T-helper 2 cell treated with Interferon-gamma antibody and Interleukin-4, amounts not matched to agents 5 μg/mL and 100 μg/mL, for 36 hours (primary cell): ENCODE results near the gene PDE1A.

Experiments used
- DNase-seq: peaks from one replicate; pipeline ENCODE4 v3.0.0; 2021; ENCODE audit warnings: low spot score
- H3K27ac Mint-ChIP-seq: one replicate; pipeline ENCODE4 v1.8.0; 2021; ENCODE audit warnings: mild to moderate bottlenecking, mixed read lengths
- H3K27me3 Mint-ChIP-seq: one replicate; pipeline ENCODE4 v1.8.0; 2021; ENCODE audit warnings: low read depth, mixed read lengths
- H3K36me3 Mint-ChIP-seq: one replicate; pipeline ENCODE4 v1.8.0; 2021; ENCODE audit warnings: low read depth, mixed read lengths
- H3K4me1 Mint-ChIP-seq: one replicate; pipeline ENCODE4 v1.8.0; 2021; ENCODE audit warnings: low read depth, mixed read lengths
- H3K4me3 Mint-ChIP-seq: one replicate; pipeline ENCODE4 v1.8.0; 2022; ENCODE audit warnings: mild to moderate bottlenecking, moderate library complexity, mixed read lengths
- H3K9me3 Mint-ChIP-seq: one replicate; pipeline ENCODE4 v1.8.0; 2021; ENCODE audit warnings: mixed read lengths

The PDE1A gene

GRCh38 chr2:182426918-182427240 is at the start of gene PDE1A:
PDE1A (minus strand) TSS chr2:182427036.
- no peaks in the 10 kb centered on the region for H3K4me1 Mint-ChIP-seq
- H3K27ac Mint-ChIP-seq = no peak within 1 kb of the TSS
- H3K9me3 Mint-ChIP-seq = peaks cover 4% of the 10 kb centered on the region
- H3K4me3 Mint-ChIP-seq = no peak within 1 kb of the TSS
- H3K27me3 Mint-ChIP-seq = no peaks in the 10 kb centered on the region
- H3K36me3 Mint-ChIP-seq = no peaks in the 10 kb centered on the region
- no peak for DNase-seq

- Mint-ChIP-seq H3K36me3 (no peaks in the 10 kb centered on the region), H3K27me3 (no peaks in the 10 kb centered on the region), H3K4me3 (no peak overlapping the region), H3K9me3 (peaks cover 7% of the 10 kb centered on the region), H3K27ac (no peak overlapping the region), H3K4me1 (no peaks in the 10 kb centered on the region)
- no peak for DNase-seq
Measured at GRCh38 chr2:182473635-182474034, 46.8 kb upstream of the PDE1A start.

- Mint-ChIP-seq H3K4me1 (no peaks in the 10 kb centered on the region), H3K27ac (no peak overlapping the region), H3K4me3 (no peak overlapping the region), H3K9me3 (no peaks in the 10 kb centered on the region), H3K27me3 (no peaks in the 10 kb centered on the region), H3K36me3 (no peaks in the 10 kb centered on the region)
- no peak for DNase-seq
Measured at GRCh38 chr2:182463760-182464159, 36.9 kb upstream of the PDE1A start.

- Mint-ChIP-seq H3K9me3 (no peaks in the 10 kb centered on the region), H3K4me3 (no peak overlapping the region), H3K27ac (no peak overlapping the region), H3K4me1 (no peaks in the 10 kb centered on the region), H3K27me3 (no peaks in the 10 kb centered on the region), H3K36me3 (no peaks in the 10 kb centered on the region)
- no peak for DNase-seq
Measured at GRCh38 chr2:182456784-182457183, 29.9 kb upstream of the PDE1A start.

GRCh38 chr2:182452456-182452990 is 25.7 kb upstream of the PDE1A start:
- DNase-seq = no peak
- Mint-ChIP-seq H3K9me3 (no peaks in the 10 kb centered on the region), H3K27ac (no peak overlapping the region), H3K4me1 (no peaks in the 10 kb centered on the region), H3K27me3 (no peaks in the 10 kb centered on the region), H3K36me3 (no peaks in the 10 kb centered on the region), H3K4me3 (no peak overlapping the region)

GRCh38 chr2:182448371-182448770 is 21.5 kb upstream of the PDE1A start:
- no peak overlapping the region for H3K27ac Mint-ChIP-seq
- no peaks in the 10 kb centered on the region for H3K9me3 Mint-ChIP-seq
- H3K4me3 Mint-ChIP-seq = no peak overlapping the region
- H3K4me1 Mint-ChIP-seq = no peaks in the 10 kb centered on the region
- no peaks in the 10 kb centered on the region for H3K27me3 Mint-ChIP-seq
- DNase-seq = no peak
- H3K36me3 Mint-ChIP-seq = no peaks in the 10 kb centered on the region

GRCh38 chr2:182447863-182448262 is 21.0 kb upstream of the PDE1A start:
- Mint-ChIP-seq H3K9me3 (no peaks in the 10 kb centered on the region), H3K27me3 (no peaks in the 10 kb centered on the region), H3K27ac (no peak overlapping the region), H3K36me3 (no peaks in the 10 kb centered on the region), H3K4me3 (no peak overlapping the region), H3K4me1 (no peaks in the 10 kb centered on the region)
- DNase-seq = no peak

- Mint-ChIP-seq H3K27ac (no peak overlapping the region), H3K4me1 (no peaks in the 10 kb centered on the region), H3K4me3 (no peak overlapping the region), H3K9me3 (no peaks in the 10 kb centered on the region), H3K36me3 (no peaks in the 10 kb centered on the region), H3K27me3 (no peaks in the 10 kb centered on the region)
- no peak for DNase-seq
Measured at GRCh38 chr2:182447163-182447562, 20.3 kb upstream of the PDE1A start.

- no peak for DNase-seq
- H3K36me3 Mint-ChIP-seq = no peaks in the 10 kb centered on the region
- H3K4me1 Mint-ChIP-seq = no peaks in the 10 kb centered on the region
- no peaks in the 10 kb centered on the region for H3K27me3 Mint-ChIP-seq
- H3K27ac Mint-ChIP-seq = no peak overlapping the region
- no peak overlapping the region for H3K4me3 Mint-ChIP-seq
- H3K9me3 Mint-ChIP-seq = no peaks in the 10 kb centered on the region
Measured at GRCh38 chr2:182446087-182446486, 19.3 kb upstream of the PDE1A start.

- H3K27me3 Mint-ChIP-seq = no peaks in the 10 kb centered on the region
- no peaks in the 10 kb centered on the region for H3K9me3 Mint-ChIP-seq
- no peaks in the 10 kb centered on the region for H3K4me1 Mint-ChIP-seq
- H3K36me3 Mint-ChIP-seq = no peaks in the 10 kb centered on the region
- DNase-seq = no peak
- H3K4me3 Mint-ChIP-seq = no peak overlapping the region
- H3K27ac Mint-ChIP-seq = no peak overlapping the region
Measured at GRCh38 chr2:182445391-182445965, 18.6 kb upstream of the PDE1A start.

GRCh38 chr2:182444806-182445205 is 18.0 kb upstream of the PDE1A start:
- no peaks in the 10 kb centered on the region for H3K27me3 Mint-ChIP-seq
- no peaks in the 10 kb centered on the region for H3K4me1 Mint-ChIP-seq
- no peak overlapping the region for H3K27ac Mint-ChIP-seq
- no peak for DNase-seq
- H3K36me3 Mint-ChIP-seq = no peaks in the 10 kb centered on the region
- H3K9me3 Mint-ChIP-seq = no peaks in the 10 kb centered on the region
- no peak overlapping the region for H3K4me3 Mint-ChIP-seq

- H3K4me3 Mint-ChIP-seq = no peak overlapping the region
- H3K4me1 Mint-ChIP-seq = no peaks in the 10 kb centered on the region
- H3K9me3 Mint-ChIP-seq = no peaks in the 10 kb centered on the region
- H3K27me3 Mint-ChIP-seq = no peaks in the 10 kb centered on the region
- DNase-seq = no peak
- H3K27ac Mint-ChIP-seq = no peak overlapping the region
- H3K36me3 Mint-ChIP-seq = no peaks in the 10 kb centered on the region
Measured at GRCh38 chr2:182444170-182444569, 17.3 kb upstream of the PDE1A start.

- Mint-ChIP-seq H3K27ac (no peak overlapping the region), H3K9me3 (peaks cover under 1% of the 10 kb centered on the region), H3K4me3 (no peak overlapping the region), H3K4me1 (no peaks in the 10 kb centered on the region), H3K27me3 (no peaks in the 10 kb centered on the region), H3K36me3 (no peaks in the 10 kb centered on the region)
- DNase-seq = no peak
Measured at GRCh38 chr2:182436252-182436651, 9.4 kb upstream of the PDE1A start.

- Mint-ChIP-seq H3K27ac (no peak overlapping the region), H3K9me3 (peaks cover 4% of the 10 kb centered on the region), H3K4me3 (no peak overlapping the region), H3K4me1 (no peaks in the 10 kb centered on the region), H3K27me3 (no peaks in the 10 kb centered on the region), H3K36me3 (no peaks in the 10 kb centered on the region)
- no peak for DNase-seq
Measured at GRCh38 chr2:182435754-182436153, 8.9 kb upstream of the PDE1A start.

GRCh38 chr2:182432051-182432450 is 5.2 kb upstream of the PDE1A start:
- no peaks in the 10 kb centered on the region for H3K4me1 Mint-ChIP-seq
- no peak for DNase-seq
- H3K27ac Mint-ChIP-seq = no peak overlapping the region
- no peaks in the 10 kb centered on the region for H3K36me3 Mint-ChIP-seq
- no peaks in the 10 kb centered on the region for H3K27me3 Mint-ChIP-seq
- H3K9me3 Mint-ChIP-seq = peaks cover 4% of the 10 kb centered on the region
- no peak overlapping the region for H3K4me3 Mint-ChIP-seq
